Stimulated activated CD4-positive, alpha-beta T cell treated with anti-CD3 and anti-CD28 coated beads, Interleukin-4, amount 100 ng/mL, for 4 hours (primary cell): ENCODE data around the gene GLRA3.

ENCODE experiments used
- DNase-seq, 2 experiments: peaks; one replicate each; pipeline ENCODE4 v3.0.0-alpha.2; 2020

The GLRA3 gene

DNA sequence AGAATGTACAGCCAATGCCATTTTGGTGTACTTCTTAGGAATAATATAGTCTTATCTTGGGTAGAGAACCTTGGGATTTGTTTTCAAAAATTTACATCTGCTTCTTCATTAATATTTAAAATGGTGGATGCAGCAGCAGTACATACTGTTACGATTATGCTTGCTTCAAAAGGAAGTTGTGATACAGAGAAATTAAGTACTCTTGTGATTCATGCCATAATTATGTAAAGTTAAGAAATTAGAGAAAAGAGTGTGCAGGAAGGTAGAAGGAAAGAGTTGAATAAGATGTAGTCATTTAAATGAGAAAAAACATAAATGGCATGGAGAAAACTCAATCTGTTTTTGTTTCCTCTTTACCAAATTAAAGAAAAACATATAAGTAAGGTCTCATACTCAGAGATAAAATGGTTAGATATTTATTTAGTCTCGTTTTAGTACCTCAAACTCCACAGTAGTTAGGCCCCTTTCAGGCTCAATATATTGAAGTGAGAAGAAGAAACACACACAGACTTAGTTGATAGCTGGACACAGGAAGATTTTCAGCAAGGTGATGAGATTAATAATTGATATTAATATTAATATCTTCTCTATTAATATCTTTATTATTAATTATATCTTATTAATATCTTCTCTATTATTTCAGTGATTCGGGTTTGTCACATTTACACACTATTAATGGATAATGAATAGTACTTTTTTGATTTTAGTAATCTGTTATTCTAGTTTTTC lies 236.6 kb downstream of the GLRA3 start:
- DNase-seq = no peak

DNA sequence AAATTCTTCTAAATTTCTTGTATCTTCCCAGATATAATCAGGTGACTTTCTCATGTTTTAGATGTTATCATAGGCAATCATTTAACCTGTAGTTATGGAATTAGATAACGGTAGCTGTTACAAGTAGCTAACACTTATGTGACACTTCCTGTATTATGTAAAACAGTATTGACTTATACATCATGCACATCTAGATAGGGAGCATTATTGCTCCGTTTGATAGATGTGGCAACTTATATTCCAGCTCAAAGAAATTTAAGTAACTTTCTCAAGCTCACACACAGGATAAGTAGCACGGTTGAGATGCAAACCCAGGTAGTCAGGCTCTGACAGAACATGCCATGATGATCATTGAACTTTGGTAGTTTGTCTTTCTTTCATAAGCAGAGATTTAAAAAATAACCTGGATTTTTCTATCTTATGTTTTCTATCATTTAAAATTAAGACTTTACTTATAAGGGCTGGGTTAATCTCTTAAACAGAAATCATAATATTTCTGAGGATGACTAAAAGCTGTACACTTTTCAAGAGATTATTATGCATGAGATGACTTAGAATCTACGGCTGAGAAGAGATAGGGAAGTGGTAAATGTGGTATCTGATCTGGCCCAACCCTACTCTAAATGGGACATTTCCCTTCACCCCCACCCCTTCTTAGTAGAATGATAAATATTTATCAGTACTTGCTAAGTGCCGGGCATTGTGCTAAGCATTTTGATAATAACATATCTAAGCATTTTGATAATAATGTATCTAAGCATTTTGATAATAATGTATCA lies 237.6 kb downstream of the GLRA3 start:
- no peak for DNase-seq

DNA sequence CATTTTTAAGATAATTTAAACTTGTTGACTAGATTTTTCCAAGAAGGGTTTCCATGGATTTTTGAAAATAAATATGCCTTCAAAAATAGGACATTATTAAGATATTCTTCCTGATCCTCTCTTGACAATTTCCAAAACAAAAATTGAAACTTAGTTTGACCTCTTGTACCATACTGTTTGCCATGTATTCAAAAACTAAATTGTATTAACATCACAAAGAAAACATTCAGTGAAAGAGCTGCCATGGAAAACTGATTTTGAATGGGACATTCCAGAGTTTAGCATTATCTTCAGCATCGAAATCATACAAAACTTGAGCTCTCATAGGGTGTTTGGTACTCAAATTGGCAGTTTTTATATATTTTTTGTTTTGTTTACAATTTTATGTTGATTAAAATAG lies 238.7 kb downstream of the GLRA3 start:
- DNase-seq = no peak
